HepG2 (cell line): ENCODE results near the gene PHF21B. TPM values are rescaled to one million over a fixed set of nuclear protein-coding genes. Genes with fewer than 3 reads are reported as not detected.

ENCODE experiments used
- ETV6 ChIP-seq: sonication (generic); formaldehyde crosslinking; conservative IDR thresholded peaks from 2 replicates; pipeline ENCODE4 v1.4.0; 2020; ENCODE audit warnings: missing genetic modification reagents
- FIP1L1 ChIP-seq: fragments of 200-400 bp; formaldehyde crosslinking; IDR thresholded peaks from 2 replicates; pipeline ENCODE4 v1.6.1; 2018; ENCODE audit warnings: low read depth, mild to moderate bottlenecking, low read length, moderate library complexity, borderline replicate concordance; ENCODE audit not compliant: insufficient read depth
- FOXA3 ChIP-seq: IDR thresholded peaks from 2 replicates; pipeline ENCODE4 v1.6.1; 2016; ENCODE audit warnings: missing genetic modification reagents, missing compliant biosample characterization
- HNRNPK ChIP-seq: fragments of 200-400 bp; formaldehyde crosslinking; IDR thresholded peaks from 2 replicates; pipeline ENCODE4 v1.6.1; 2018; ENCODE audit warnings: low read length, low read depth, moderate library complexity, mild to moderate bottlenecking; ENCODE audit not compliant: poor library complexity, severe bottlenecking
- KDM6A ChIP-seq: IDR thresholded peaks from 2 replicates; pipeline ENCODE4 v1.6.1; 2016; ENCODE audit warnings: low read depth
- PTBP1 ChIP-seq: fragments of 200-400 bp; formaldehyde crosslinking; IDR thresholded peaks from 2 replicates; pipeline ENCODE4 v1.6.1; 2018; ENCODE audit warnings: low read length, low read depth; ENCODE audit not compliant: poor library complexity, severe bottlenecking
- RELA ChIP-seq: sonication (generic); formaldehyde crosslinking; IDR thresholded peaks from 2 replicates; pipeline ENCODE4 v1.4.0; 2020; ENCODE audit warnings: missing genetic modification reagents
- RFX1 ChIP-seq: fragments of 450-650 bp; IDR thresholded peaks from 2 replicates; pipeline ENCODE4 v1.6.1; 2017
- SIN3A ChIP-seq: IDR thresholded peaks from 2 replicates; pipeline ENCODE4 v1.6.1; 2011; ENCODE audit warnings: low read depth, mild to moderate bottlenecking, control low read depth, low read length, borderline replicate concordance
- SNAPC4 ChIP-seq: sonication (generic); formaldehyde crosslinking; IDR thresholded peaks from 2 replicates; pipeline ENCODE4 v1.4.0; 2020; ENCODE audit warnings: mild to moderate bottlenecking, missing genetic modification reagents
- SOX13 ChIP-seq, 3 experiments: fragments of 450-650 bp in 1 of 3; sonication (generic) in 1 of 3; formaldehyde crosslinking in 1 of 3; IDR thresholded peaks in 2 of 3; conservative IDR thresholded peaks in 1 of 3; 2 replicates each; pipeline versions ENCODE4 v1.5.0 to v1.6.1; 2016 to 2020; ENCODE audit warnings: antibody characterized with exemption in 1 of 3, mild to moderate bottlenecking in 1 of 3, missing compliant biosample characterization in 1 of 3, missing genetic modification reagents in 1 of 3, moderate library complexity in 1 of 3
- SRSF1 ChIP-seq: fragments of 200-400 bp; formaldehyde crosslinking; optimal IDR thresholded peaks from 2 replicates; pipeline ENCODE3; 2017; ENCODE audit warnings: mild to moderate bottlenecking, low read depth, low read length, moderate library complexity
- THAP7 ChIP-seq: sonication (generic); formaldehyde crosslinking; IDR thresholded peaks from 2 replicates; pipeline ENCODE4 v1.8.1; 2023; ENCODE audit warnings: mild to moderate bottlenecking, missing genetic modification reagents
- TSC22D2 ChIP-seq: sonication (generic); formaldehyde crosslinking; IDR thresholded peaks from 2 replicates; pipeline ENCODE4 v1.5.1; 2020; ENCODE audit warnings: missing genetic modification reagents, mild to moderate bottlenecking, borderline replicate concordance
- ZBTB10 ChIP-seq: sonication (generic); formaldehyde crosslinking; IDR thresholded peaks from 2 replicates; pipeline ENCODE4 v1.4.0; 2020; ENCODE audit warnings: missing genetic modification reagents, borderline replicate concordance
- ZKSCAN5 ChIP-seq: sonication (generic); formaldehyde crosslinking; IDR thresholded peaks from 2 replicates; pipeline ENCODE4 v1.5.1; 2020; ENCODE audit warnings: mild to moderate bottlenecking, missing genetic modification reagents
- ZMAT3 ChIP-seq: sonication (generic); formaldehyde crosslinking; conservative IDR thresholded peaks from 2 replicates; pipeline ENCODE4 v1.7.0; 2021; ENCODE audit warnings: missing genetic modification reagents
- ZNF543 ChIP-seq: sonication (generic); formaldehyde crosslinking; IDR thresholded peaks from 2 replicates; pipeline ENCODE4 v1.4.0; 2020; ENCODE audit warnings: mild to moderate bottlenecking, missing genetic modification reagents
- ZNF563 ChIP-seq: sonication (generic); formaldehyde crosslinking; IDR thresholded peaks from 2 replicates; pipeline ENCODE4 v1.8.0; 2022; ENCODE audit warnings: mild to moderate bottlenecking, moderate library complexity, missing genetic modification reagents
- ZNF660 ChIP-seq: sonication (generic); formaldehyde crosslinking; IDR thresholded peaks from 2 replicates; pipeline ENCODE4 v1.5.1; 2020; ENCODE audit warnings: mild to moderate bottlenecking, low read depth, missing genetic modification reagents, borderline replicate concordance
- polyA plus RNA-seq, 8 experiments: library from polyadenylated mRNA; depleted of rRNA in 3 of 8; stranded (reverse) in 7 of 8; unstranded in 1 of 8; fragments of >200 nt; fragmentation: Illumina TruSeq in 4 of 8; extraction: Trizol in 4 of 8; gene quantifications; 2 replicates each; pipeline versions ENCODE4 v1.2.1 to v1.2.3, GENCODE V29; 2011 to 2016; ENCODE audit warnings: low read depth in 4 of 8, missing spikeins in 1 of 8, mixed read lengths in 1 of 8; ENCODE audit not compliant: insufficient read depth in 1 of 8
- total RNA-seq, 5 experiments: library from RNA; depleted of rRNA; stranded (reverse); fragments of >200 nt; fragmentation: Illumina TruSeq; extraction: Trizol; gene quantifications; 2 replicates each; pipeline ENCODE4 v1.2.3, GENCODE V29; 2016; ENCODE audit warnings: low read depth in 1 of 5

Gene PHF21B
- total and polyA plus RNA-seq, 2 of the 13 experiments (the other 11 are each of a cell fraction or from before 2014, with no cell fraction given), result not detected

- TF ChIP-seq ZNF563 (CRISPR knock-in tag) (peak; percentile 85; the same call in 1 of the 2 replicates), ETV6 (CRISPR knock-in tag) (peak; percentile 89), RFX1 (no peak), TSC22D2 (CRISPR knock-in tag) (peak; percentile 99), ZBTB10 (no peak; the same call in 1 of the 2 replicates), ZNF543 (CRISPR knock-in tag) (peak; percentile 82), SNAPC4 (CRISPR knock-in tag) (peak; percentile 63; the same call in 1 of the 2 replicates), KDM6A (CRISPR knock-in tag) (no peak), ZKSCAN5 (CRISPR knock-in tag) (no peak), FIP1L1 (no peak), ZMAT3 (CRISPR knock-in tag) (peak; percentile 88; the same call in 1 of the 2 replicates), SIN3A (peak; percentile 66; the same call in 1 of the 2 replicates), PTBP1 (no peak), RELA (CRISPR knock-in tag) (no peak), SRSF1 (no peak), SOX13 (IDR thresholded peaks at IDR 0.05) (no peak), SOX13 (CRISPR knock-in tag; conservative IDR thresholded peaks at IDR 0.05 in 1 of 2, IDR thresholded peaks at IDR 0.05 in 1 of 2) (peak in 1 of 2 experiments; percentile 43; a peak in 1 of 4 replicates), ZNF660 (no peak), THAP7 (CRISPR knock-in tag) (no peak; the same call in 1 of the 2 replicates), FOXA3 (CRISPR knock-in tag) (peak; percentile 60), HNRNPK (no peak)
These were observed 34.2 kb downstream of the PHF21B start (continued) for GRCh38 chr22:44975427-44976262.
